Neuronal stem cell (in vitro differentiated cells): Measurements from ENCODE around the gene GLIS1.

Experiments used
- DNase-seq: peaks from one replicate; pipeline ENCODE4 v3.0.0-alpha.2; 2013; ENCODE audit warnings: low spot score
- H2AFZ ChIP-seq: one replicate; pipeline ENCODE4 v1.6.1; 2013; ENCODE audit warnings: mild to moderate bottlenecking, low read length, inconsistent platforms
- H2AK5ac ChIP-seq: 2 replicates; pipeline ENCODE4 v1.6.1; 2013; ENCODE audit warnings: low read depth, mild to moderate bottlenecking, inconsistent platforms, low read length, moderate library complexity, mixed read lengths
- H2BK120ac ChIP-seq: 2 replicates; pipeline ENCODE4 v1.6.1; 2013; ENCODE audit warnings: low read depth, mild to moderate bottlenecking, inconsistent platforms, low read length, moderate library complexity, mixed read lengths
- H2BK12ac ChIP-seq: one replicate; pipeline ENCODE4 v1.6.1; 2013; ENCODE audit warnings: low read length, inconsistent platforms
- H2BK15ac ChIP-seq: 2 replicates; pipeline ENCODE4 v1.6.1; 2013; ENCODE audit warnings: mild to moderate bottlenecking, low read length, inconsistent platforms, mixed read lengths
- H2BK5ac ChIP-seq: one replicate; pipeline ENCODE4 v1.6.1; 2013; ENCODE audit warnings: inconsistent platforms, mild to moderate bottlenecking, low read length, moderate library complexity
- H3K14ac ChIP-seq: one replicate; pipeline ENCODE4 v1.6.1; 2013; ENCODE audit warnings: low read length, inconsistent platforms
- H3K18ac ChIP-seq: 2 replicates; pipeline ENCODE4 v1.6.1; 2013; ENCODE audit warnings: low read length, inconsistent platforms
- H3K23ac ChIP-seq: 2 replicates; pipeline ENCODE4 v1.6.1; 2013; ENCODE audit warnings: low read depth, mild to moderate bottlenecking, mixed read lengths, low read length, inconsistent platforms; ENCODE audit not compliant: poor library complexity
- H3K27ac ChIP-seq: replicated peaks from 3 replicates; pipeline ENCODE4 v1.5.1; 2013; ENCODE audit warnings: low read length, inconsistent platforms
- H3K27me3 ChIP-seq, 3 experiments: 2 replicates each; pipeline ENCODE4 v1.6.1; 2013; ENCODE audit warnings: low read length in 3 of 3, mild to moderate bottlenecking in 2 of 3, inconsistent platforms in 1 of 3, low read depth in 1 of 3, mixed read lengths in 1 of 3, moderate library complexity in 1 of 3; ENCODE audit not compliant: control insufficient read depth in 3 of 3, insufficient read depth in 3 of 3
- H3K36me3 ChIP-seq, 2 donors: replicated peaks in 1 of 2; 2 replicates each; pipeline ENCODE4 v1.6.1; 2013; ENCODE audit warnings: low read length in 2 of 2; ENCODE audit not compliant: control insufficient read depth in 2 of 2, insufficient read depth in 2 of 2
- H3K4ac ChIP-seq: 2 replicates; pipeline ENCODE4 v1.6.1; 2013; ENCODE audit warnings: inconsistent platforms, mild to moderate bottlenecking, low read length, moderate library complexity
- H3K4me1 ChIP-seq, 2 donors: 1 replicate in 1 of 2; 2 replicates in 1 of 2; pipeline ENCODE4 v1.6.1; 2013; ENCODE audit warnings: low read length in 2 of 2, low read depth in 1 of 2; ENCODE audit not compliant: control insufficient read depth in 2 of 2, insufficient read depth in 1 of 2
- H3K4me2 ChIP-seq: one replicate; pipeline ENCODE4 v1.6.1; 2013; ENCODE audit warnings: mild to moderate bottlenecking, low read length, inconsistent platforms; ENCODE audit not compliant: insufficient read depth, poor library complexity, severe bottlenecking
- H3K4me3 ChIP-seq, 2 donors: 2 replicates each; pipeline ENCODE4 v1.5.1; 2013; ENCODE audit warnings: low read length in 2 of 2, mild to moderate bottlenecking in 2 of 2, inconsistent platforms in 1 of 2, moderate library complexity in 1 of 2
- H3K79me1 ChIP-seq: one replicate; pipeline ENCODE4 v1.6.1; 2013; ENCODE audit warnings: low read depth, mild to moderate bottlenecking, inconsistent platforms, low read length, moderate library complexity
- H3K9ac ChIP-seq: one replicate; pipeline ENCODE4 v1.6.1; 2013; ENCODE audit warnings: mild to moderate bottlenecking, low read depth, low read length, inconsistent platforms; ENCODE audit not compliant: poor library complexity
- H3K9me3 ChIP-seq, 2 donors: replicated peaks in 1 of 2; 2 replicates each; pipeline versions ENCODE3 to v1.6.1; 2013; ENCODE audit warnings: low read length in 2 of 2, mild to moderate bottlenecking in 2 of 2, inconsistent platforms in 1 of 2, low read depth in 1 of 2, mixed read lengths in 1 of 2, moderate library complexity in 1 of 2; ENCODE audit not compliant: control insufficient read depth in 2 of 2, insufficient read depth in 1 of 2
- H4K8ac ChIP-seq: one replicate; pipeline ENCODE4 v1.6.1; 2013; ENCODE audit warnings: low read depth, mild to moderate bottlenecking, inconsistent platforms, low read length, moderate library complexity
- H4K91ac ChIP-seq: one replicate; pipeline ENCODE4 v1.6.1; 2013; ENCODE audit warnings: low read length, low read depth, mild to moderate bottlenecking, inconsistent platforms; ENCODE audit not compliant: poor library complexity
- WGBS, 2 donors: extraction: QIAGEN DNeasy Blood & Tissue Kit; methylation state at CpG; one replicate each; pipeline ENCODE4 v1.1.7; 2013; ENCODE audit warnings: missing lambda C conversion rate in 2 of 2, mixed read lengths in 1 of 2; ENCODE audit not compliant: insufficient read length in 2 of 2, insufficient replicate concordance in 1 of 2; ENCODE audit errors: extremely low coverage in 2 of 2; 5-methylcytosine and 5-hydroxymethylcytosine counted together

GLIS1 gene

DNA sequence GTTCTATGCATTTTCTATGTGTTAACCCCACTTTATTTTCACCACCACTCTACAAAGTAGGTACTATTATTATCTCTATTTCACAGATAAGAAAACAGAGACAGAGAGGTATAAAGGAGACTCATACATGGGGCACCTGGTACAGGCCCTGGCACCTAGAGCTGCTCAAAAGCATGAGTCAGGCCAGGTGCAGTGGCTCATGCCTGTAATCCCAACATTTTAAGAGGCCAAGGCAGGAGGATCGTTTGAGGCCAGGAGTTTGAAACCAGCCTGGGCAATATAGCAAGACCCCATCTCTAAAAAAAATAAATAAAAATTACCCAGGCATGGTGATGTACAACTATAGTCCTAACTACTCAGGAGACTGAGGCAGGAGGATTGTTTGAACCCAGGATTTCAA is 35.8 kb downstream of the GLIS1 start:
- Histone ChIP-seq H3K79me1 (no peaks in the 10 kb centered on the region), H3K23ac (no peak overlapping the region), H2AFZ (no peak overlapping the region), H3K27me3 (peaks cover 0 to 50% (median 3%) of the 10 kb centered on the region in 3 experiments), H2BK5ac (no peak overlapping the region), H4K91ac (no peak overlapping the region), H3K9ac (no peak overlapping the region), H2AK5ac (no peak overlapping the region), H3K36me3 (no peaks in the 10 kb centered on the region), H2BK12ac (no peak overlapping the region), H3K14ac (no peak overlapping the region), H2BK120ac (no peak overlapping the region), H3K18ac (no peak overlapping the region), H3K4me3 (no peak overlapping the region), H3K4me2 (no peak overlapping the region), H2BK15ac (no peak overlapping the region), H3K4me1 (peaks cover 0 to 2% of the 10 kb centered on the region in 2 donors), H3K4ac (no peak overlapping the region), H3K27ac (no peak overlapping the region), H3K9me3 (no peaks in the 10 kb centered on the region), H4K8ac (no peak overlapping the region)
- no peak for DNase-seq
- no CpG with 5 or more reads among the region's 1 CpG for WGBS, 2 donors

GRCh38 chr1:53702341-53702740 is 36.6 kb downstream of the GLIS1 start:
- Histone ChIP-seq H2BK5ac (no peak overlapping the region), H2AFZ (no peak overlapping the region), H2BK12ac (no peak overlapping the region), H3K36me3 (no peaks in the 10 kb centered on the region), H3K4ac (no peak overlapping the region), H3K4me1 (peaks cover 0 to 2% of the 10 kb centered on the region in 2 donors), H4K8ac (no peak overlapping the region), H3K9me3 (no peaks in the 10 kb centered on the region), H3K14ac (no peak overlapping the region), H3K27ac (no peak overlapping the region), H3K9ac (no peak overlapping the region), H2BK120ac (no peak overlapping the region), H3K79me1 (no peaks in the 10 kb centered on the region), H3K23ac (no peak overlapping the region), H3K4me3 (no peak overlapping the region), H2BK15ac (no peak overlapping the region), H3K18ac (no peak overlapping the region), H3K27me3 (peaks cover 0 to 50% (median 3%) of the 10 kb centered on the region in 3 experiments), H2AK5ac (no peak overlapping the region), H4K91ac (no peak overlapping the region), H3K4me2 (no peak overlapping the region)
- DNase-seq: no peak
- no CpG with 5 or more reads among the region's 8 CpGs for WGBS, 2 donors

DNA sequence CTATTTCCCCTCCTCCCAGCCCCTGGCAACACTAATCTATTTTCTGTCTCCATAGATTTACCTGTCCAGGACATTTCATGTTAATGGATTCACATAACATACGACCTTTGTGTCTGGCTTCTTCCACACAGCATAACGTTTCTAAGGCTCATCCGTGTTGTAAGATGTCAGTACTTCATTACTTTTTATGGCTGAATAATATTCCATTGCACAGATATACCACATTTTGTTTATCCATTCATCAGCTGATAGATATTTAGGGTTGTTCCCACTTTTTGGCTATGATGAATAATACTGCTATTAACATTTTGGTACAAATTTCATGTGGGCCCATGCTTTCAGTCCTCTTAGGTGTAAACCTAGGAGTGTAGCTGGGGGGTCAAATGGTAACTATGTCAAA is 38.2 kb downstream of the GLIS1 start:
- Histone ChIP-seq H3K14ac (no peak overlapping the region), H2BK12ac (no peak overlapping the region), H4K8ac (no peak overlapping the region), H3K27me3 (peaks cover 0 to 44% (median 3%) of the 10 kb centered on the region in 3 experiments), H2BK120ac (no peak overlapping the region), H3K4me2 (no peak overlapping the region), H4K91ac (no peak overlapping the region), H3K4me1 (peaks cover 0 to 1% of the 10 kb centered on the region in 2 donors), H3K18ac (no peak overlapping the region), H2AK5ac (no peak overlapping the region), H2AFZ (no peak overlapping the region), H3K36me3 (no peaks in the 10 kb centered on the region), H3K27ac (no peak overlapping the region), H3K9ac (no peak overlapping the region), H2BK5ac (no peak overlapping the region), H3K23ac (no peak overlapping the region), H3K9me3 (no peaks in the 10 kb centered on the region), H3K79me1 (no peaks in the 10 kb centered on the region), H3K4ac (no peak overlapping the region), H2BK15ac (no peak overlapping the region), H3K4me3 (no peak overlapping the region)
- DNase-seq: no peak
- no CpG with 5 or more reads among the region's 3 CpGs for WGBS, 2 donors

DNA sequence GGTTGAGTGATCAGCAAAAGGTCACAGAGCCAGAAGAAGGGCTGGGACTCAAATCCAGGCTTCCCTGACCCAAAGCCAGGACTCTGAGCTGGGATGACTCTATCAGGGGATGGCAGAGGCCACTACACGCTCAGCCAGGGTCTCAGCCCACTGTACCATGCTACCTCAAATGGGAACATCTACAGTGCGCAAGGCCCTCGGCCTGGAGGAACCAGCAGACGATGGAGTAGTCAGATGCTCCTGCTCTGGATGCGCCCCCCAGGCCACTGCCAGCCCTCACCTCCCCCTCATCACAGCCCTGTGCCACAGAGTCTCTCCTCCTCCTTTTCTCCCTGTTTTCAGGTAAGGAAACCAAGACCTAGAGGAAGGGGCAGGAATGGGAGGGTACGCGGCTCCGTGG is 39.0 kb downstream of the GLIS1 start:
- no peaks in the 10 kb centered on the region for H3K9me3 ChIP-seq
- no peak overlapping the region for H3K4me3 ChIP-seq
- no peak overlapping the region for H2BK5ac ChIP-seq
- H2AK5ac ChIP-seq: no peak overlapping the region
- H2BK15ac ChIP-seq: no peak overlapping the region
- H3K79me1 ChIP-seq: no peaks in the 10 kb centered on the region
- H4K91ac ChIP-seq: no peak overlapping the region
- H2BK120ac ChIP-seq: no peak overlapping the region
- H3K4me2 ChIP-seq: no peak overlapping the region
- DNase-seq: no peak
- no peak overlapping the region for H3K9ac ChIP-seq
- H3K27ac ChIP-seq: no peak overlapping the region
- H3K18ac ChIP-seq: no peak overlapping the region
- no peaks in the 10 kb centered on the region for H3K4me1 ChIP-seq
- no peak overlapping the region for H2BK12ac ChIP-seq
- H4K8ac ChIP-seq: no peak overlapping the region
- H2AFZ ChIP-seq: no peak overlapping the region
- H3K27me3 ChIP-seq: peaks cover 0 to 44% (median 2%) of the 10 kb centered on the region in 3 experiments
- H3K4ac ChIP-seq: no peak overlapping the region
- WGBS, 2 donors: no CpG with 5 or more reads among the region's 8 CpGs
- H3K14ac ChIP-seq: no peak overlapping the region
- H3K36me3 ChIP-seq: no peaks in the 10 kb centered on the region
- peak overlapping the region; percentile 1 for H3K23ac ChIP-seq
